Measurements from ENCODE around the gene HTT. TPM values are rescaled to one million over a fixed set of nuclear protein-coding genes. Genes with fewer than 3 reads are reported as not detected.

The HTT gene
- total RNA-seq, 1 experiment from 2014 or later, result 85.4 TPM

DNA sequence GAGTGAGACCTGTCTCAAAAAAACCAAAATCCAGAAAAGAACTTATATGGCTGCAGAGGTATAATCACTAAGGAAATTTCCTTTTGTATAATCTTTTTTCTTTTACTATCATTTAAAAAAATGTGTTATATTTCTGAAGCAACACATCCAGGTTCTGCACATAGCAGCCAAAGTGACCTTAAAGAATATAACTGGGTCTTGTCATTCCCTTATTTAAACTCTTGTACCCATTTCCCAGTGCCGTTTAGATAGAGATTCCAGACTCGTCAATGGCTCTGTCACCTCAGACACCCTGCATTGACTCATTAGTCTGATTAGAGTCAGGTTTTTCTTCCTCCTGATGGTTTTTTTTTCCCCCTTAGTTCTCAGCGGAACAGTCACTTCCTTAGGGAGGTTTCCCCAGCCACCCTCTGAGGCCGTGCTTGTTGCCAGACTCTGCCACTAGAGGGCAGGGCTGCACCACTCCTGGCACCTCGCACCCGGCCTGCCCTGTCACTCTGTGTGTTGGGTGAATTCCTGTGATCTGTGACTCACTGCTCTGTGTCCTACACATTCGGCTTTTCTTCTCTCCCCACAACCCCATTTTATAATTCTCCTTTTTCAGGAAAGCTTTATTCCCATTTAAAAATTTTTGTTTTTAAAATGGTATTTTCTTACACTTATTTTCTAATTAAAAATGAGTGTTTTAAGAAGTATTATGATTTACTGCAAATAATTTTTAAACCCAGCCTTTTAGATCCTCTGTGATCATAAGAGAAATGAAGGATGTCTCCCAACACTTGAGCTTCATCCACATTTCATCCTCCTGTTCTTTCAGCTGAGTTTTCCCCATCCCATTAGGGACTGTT is 32.1 kb downstream of the HTT start:
- H3K27ac Mint-ChIP-seq, result 0 out of 2 replicates have a peak overlapping the region, but pooled peaks have one; percentile 89

DNA sequence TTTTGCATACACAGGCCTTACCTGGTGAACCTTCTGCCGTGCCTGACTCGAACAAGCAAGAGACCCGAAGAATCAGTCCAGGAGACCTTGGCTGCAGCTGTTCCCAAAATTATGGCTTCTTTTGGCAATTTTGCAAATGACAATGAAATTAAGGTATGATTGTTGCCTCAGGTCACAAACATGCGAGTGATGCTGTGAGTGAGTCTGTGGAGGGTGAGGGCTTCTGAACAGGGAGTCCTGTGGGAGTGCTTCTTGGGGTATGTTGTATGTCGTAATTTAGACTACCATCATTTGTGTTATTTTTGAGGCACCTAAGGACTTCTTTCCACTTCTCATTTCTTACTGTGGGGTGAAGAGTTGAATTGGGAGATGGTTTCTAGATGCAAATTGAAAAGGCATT is 32.8 kb downstream of the HTT start:
- DNase-seq (ENCODE audit: low spot score) (no peak), ATAC-seq (no peak)
- CTCF ChIA-PET, result no interaction called here
- no peak for TF ChIP-seq SMAD3 (CRISPR knock-in tag; IDR thresholded peaks at IDR 0.05; ENCODE audit: borderline replicate concordance)
- TF ChIP-seq NFE2L1 (CRISPR knock-in tag; IDR thresholded peaks at IDR 0.05), result no peak
- TF ChIP-seq ZNF138 (CRISPR knock-in tag; conservative IDR thresholded peaks at IDR 0.05), result no peak
- TF ChIP-seq, protein P1, sequence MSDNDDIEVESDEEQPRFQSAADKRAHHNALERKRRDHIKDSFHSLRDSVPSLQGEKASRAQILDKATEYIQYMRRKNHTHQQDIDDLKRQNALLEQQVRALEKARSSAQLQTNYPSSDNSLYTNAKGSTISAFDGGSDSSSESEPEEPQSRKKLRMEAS (CRISPR knock-in tag; IDR thresholded peaks at IDR 0.05), result no peak
- TF ChIP-seq, protein P2, sequence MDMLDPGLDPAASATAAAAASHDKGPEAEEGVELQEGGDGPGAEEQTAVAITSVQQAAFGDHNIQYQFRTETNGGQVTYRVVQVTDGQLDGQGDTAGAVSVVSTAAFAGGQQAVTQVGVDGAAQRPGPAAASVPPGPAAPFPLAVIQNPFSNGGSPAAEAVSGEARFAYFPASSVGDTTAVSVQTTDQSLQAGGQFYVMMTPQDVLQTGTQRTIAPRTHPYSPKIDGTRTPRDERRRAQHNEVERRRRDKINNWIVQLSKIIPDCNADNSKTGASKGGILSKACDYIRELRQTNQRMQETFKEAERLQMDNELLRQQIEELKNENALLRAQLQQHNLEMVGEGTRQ (CRISPR knock-in tag; IDR thresholded peaks at IDR 0.05), result no peak
- TF ChIP-seq, protein P3, sequence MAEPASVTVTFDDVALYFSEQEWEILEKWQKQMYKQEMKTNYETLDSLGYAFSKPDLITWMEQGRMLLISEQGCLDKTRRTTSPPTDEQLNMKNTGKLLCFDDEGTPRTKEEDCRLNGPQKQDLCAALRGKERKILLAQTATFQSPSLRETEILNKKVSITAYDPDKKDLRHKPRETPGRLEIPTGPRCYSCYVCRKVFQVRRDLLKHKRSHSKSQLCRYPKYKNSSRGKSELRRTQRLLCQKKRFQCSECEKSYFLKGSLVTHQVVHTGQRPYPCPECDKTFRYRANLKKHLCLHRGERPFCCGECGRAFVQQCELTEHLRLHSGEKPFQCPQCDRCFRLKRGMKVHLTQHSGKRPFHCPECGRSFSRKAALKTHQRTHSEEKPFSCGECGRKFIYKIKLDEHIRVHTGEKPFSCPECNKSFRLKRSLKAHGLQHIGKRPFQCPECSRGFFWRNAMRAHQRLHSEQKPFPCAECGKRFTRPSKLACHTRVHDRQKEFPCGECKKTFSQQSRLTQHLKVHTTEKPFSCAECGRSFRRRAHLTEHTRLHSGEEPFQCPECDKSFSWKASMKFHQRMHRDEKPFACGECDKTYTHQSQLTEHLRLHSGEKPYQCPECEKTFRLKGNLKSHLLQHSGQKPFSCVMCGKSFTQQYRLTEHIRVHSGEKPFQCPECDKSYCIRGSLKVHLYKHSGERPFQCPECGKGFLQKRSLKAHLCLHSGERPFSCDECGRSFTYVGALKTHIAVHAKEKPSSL (CRISPR knock-in tag; conservative IDR thresholded peaks at IDR 0.05), result no peak
- TF ChIP-seq TEAD1 (CRISPR knock-in tag; IDR thresholded peaks at IDR 0.05), result no peak
- no peak for TF ChIP-seq MYBL2 (CRISPR knock-in tag; IDR thresholded peaks at IDR 0.05)

More for the DNA sequence above, 32.1 kb downstream of the HTT start:
- Mint-ChIP-seq H3K36me3 (peaks cover 65% of the 10 kb centered on the region), H3K4me3 (no peak overlapping the region), H3K27me3 (ENCODE audit: low read depth) (no peaks in the 10 kb centered on the region), H3K9me3 (no peaks in the 10 kb centered on the region), H3K4me1 (peaks cover 2% of the 10 kb centered on the region; the same call in 1 of the 2 replicates)
- DNase-seq (ENCODE audit: low spot score) (peak; percentile 91), ATAC-seq (peak; percentile 99)
- TF ChIP-seq, protein P4, sequence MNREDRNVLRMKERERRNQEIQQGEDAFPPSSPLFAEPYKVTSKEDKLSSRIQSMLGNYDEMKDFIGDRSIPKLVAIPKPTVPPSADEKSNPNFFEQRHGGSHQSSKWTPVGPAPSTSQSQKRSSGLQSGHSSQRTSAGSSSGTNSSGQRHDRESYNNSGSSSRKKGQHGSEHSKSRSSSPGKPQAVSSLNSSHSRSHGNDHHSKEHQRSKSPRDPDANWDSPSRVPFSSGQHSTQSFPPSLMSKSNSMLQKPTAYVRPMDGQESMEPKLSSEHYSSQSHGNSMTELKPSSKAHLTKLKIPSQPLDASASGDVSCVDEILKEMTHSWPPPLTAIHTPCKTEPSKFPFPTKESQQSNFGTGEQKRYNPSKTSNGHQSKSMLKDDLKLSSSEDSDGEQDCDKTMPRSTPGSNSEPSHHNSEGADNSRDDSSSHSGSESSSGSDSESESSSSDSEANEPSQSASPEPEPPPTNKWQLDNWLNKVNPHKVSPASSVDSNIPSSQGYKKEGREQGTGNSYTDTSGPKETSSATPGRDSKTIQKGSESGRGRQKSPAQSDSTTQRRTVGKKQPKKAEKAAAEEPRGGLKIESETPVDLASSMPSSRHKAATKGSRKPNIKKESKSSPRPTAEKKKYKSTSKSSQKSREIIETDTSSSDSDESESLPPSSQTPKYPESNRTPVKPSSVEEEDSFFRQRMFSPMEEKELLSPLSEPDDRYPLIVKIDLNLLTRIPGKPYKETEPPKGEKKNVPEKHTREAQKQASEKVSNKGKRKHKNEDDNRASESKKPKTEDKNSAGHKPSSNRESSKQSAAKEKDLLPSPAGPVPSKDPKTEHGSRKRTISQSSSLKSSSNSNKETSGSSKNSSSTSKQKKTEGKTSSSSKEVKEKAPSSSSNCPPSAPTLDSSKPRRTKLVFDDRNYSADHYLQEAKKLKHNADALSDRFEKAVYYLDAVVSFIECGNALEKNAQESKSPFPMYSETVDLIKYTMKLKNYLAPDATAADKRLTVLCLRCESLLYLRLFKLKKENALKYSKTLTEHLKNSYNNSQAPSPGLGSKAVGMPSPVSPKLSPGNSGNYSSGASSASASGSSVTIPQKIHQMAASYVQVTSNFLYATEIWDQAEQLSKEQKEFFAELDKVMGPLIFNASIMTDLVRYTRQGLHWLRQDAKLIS (CRISPR knock-in tag; IDR thresholded peaks at IDR 0.05; ENCODE audit: borderline replicate concordance), result no peak
- no peak for TF ChIP-seq FOXP1 (CRISPR knock-in tag; IDR thresholded peaks at IDR 0.05; ENCODE audit: borderline replicate concordance)
- TF ChIP-seq, protein P5, sequence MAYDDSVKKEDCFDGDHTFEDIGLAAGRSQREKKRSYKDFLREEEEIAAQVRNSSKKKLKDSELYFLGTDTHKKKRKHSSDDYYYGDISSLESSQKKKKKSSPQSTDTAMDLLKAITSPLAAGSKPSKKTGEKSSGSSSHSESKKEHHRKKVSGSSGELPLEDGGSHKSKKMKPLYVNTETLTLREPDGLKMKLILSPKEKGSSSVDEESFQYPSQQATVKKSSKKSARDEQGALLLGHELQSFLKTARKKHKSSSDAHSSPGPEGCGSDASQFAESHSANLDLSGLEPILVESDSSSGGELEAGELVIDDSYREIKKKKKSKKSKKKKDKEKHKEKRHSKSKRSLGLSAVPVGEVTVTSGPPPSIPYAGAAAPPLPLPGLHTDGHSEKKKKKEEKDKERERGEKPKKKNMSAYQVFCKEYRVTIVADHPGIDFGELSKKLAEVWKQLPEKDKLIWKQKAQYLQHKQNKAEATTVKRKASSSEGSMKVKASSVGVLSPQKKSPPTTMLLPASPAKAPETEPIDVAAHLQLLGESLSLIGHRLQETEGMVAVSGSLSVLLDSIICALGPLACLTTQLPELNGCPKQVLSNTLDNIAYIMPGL (CRISPR knock-in tag; IDR thresholded peaks at IDR 0.05), result 0 out of 2 replicates have a peak, but pooled peaks have one; percentile 27
- TF ChIP-seq, protein P6, sequence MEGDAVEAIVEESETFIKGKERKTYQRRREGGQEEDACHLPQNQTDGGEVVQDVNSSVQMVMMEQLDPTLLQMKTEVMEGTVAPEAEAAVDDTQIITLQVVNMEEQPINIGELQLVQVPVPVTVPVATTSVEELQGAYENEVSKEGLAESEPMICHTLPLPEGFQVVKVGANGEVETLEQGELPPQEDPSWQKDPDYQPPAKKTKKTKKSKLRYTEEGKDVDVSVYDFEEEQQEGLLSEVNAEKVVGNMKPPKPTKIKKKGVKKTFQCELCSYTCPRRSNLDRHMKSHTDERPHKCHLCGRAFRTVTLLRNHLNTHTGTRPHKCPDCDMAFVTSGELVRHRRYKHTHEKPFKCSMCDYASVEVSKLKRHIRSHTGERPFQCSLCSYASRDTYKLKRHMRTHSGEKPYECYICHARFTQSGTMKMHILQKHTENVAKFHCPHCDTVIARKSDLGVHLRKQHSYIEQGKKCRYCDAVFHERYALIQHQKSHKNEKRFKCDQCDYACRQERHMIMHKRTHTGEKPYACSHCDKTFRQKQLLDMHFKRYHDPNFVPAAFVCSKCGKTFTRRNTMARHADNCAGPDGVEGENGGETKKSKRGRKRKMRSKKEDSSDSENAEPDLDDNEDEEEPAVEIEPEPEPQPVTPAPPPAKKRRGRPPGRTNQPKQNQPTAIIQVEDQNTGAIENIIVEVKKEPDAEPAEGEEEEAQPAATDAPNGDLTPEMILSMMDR (IDR thresholded peaks at IDR 0.05), result peak; percentile 79
- TF ChIP-seq CREB1 (CRISPR knock-in tag; IDR thresholded peaks at IDR 0.05), result no peak
- TF ChIP-seq, protein P7, sequence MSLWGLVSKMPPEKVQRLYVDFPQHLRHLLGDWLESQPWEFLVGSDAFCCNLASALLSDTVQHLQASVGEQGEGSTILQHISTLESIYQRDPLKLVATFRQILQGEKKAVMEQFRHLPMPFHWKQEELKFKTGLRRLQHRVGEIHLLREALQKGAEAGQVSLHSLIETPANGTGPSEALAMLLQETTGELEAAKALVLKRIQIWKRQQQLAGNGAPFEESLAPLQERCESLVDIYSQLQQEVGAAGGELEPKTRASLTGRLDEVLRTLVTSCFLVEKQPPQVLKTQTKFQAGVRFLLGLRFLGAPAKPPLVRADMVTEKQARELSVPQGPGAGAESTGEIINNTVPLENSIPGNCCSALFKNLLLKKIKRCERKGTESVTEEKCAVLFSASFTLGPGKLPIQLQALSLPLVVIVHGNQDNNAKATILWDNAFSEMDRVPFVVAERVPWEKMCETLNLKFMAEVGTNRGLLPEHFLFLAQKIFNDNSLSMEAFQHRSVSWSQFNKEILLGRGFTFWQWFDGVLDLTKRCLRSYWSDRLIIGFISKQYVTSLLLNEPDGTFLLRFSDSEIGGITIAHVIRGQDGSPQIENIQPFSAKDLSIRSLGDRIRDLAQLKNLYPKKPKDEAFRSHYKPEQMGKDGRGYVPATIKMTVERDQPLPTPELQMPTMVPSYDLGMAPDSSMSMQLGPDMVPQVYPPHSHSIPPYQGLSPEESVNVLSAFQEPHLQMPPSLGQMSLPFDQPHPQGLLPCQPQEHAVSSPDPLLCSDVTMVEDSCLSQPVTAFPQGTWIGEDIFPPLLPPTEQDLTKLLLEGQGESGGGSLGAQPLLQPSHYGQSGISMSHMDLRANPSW (CRISPR knock-in tag; conservative IDR thresholded peaks at IDR 0.05; ENCODE audit: low read depth), result no peak
- POLR2A ChIA-PET, result no interaction called here
- CTCF ChIA-PET, result no interaction called here

More for the DNA sequence above, 32.8 kb downstream of the HTT start:
- Mint-ChIP-seq H3K4me1 (peaks cover 4% of the 10 kb centered on the region; the same call in 1 of the 2 replicates), H3K36me3 (peaks cover 70% of the 10 kb centered on the region), H3K27me3 (ENCODE audit: low read depth) (no peaks in the 10 kb centered on the region), H3K27ac (peak overlapping the region; percentile 60; the same call in 1 of the 2 replicates), H3K4me3 (no peak overlapping the region), H3K9me3 (peaks cover 4% of the 10 kb centered on the region; the same call in 1 of the 2 replicates)
- POLR2A ChIA-PET, result no interaction called here

All from WTC11 (cell line).